Smooth muscle cell (in vitro differentiated cells): ENCODE measurements around the gene RAB40B. TPM values are rescaled to one million over a fixed set of nuclear protein-coding genes. Genes with fewer than 3 reads are reported as not detected.

Source experiments
- DNase-seq: peaks from one replicate; lab custom pipeline; 2025; ENCODE audit not compliant: unreplicated experiment; lab: John Stamatoyannopoulos, UW
- H2AFZ ChIP-seq: fragments of 200-600 bp; sonication (generic); 2 replicates; pipeline ENCODE4 v1.6.0; 2016; ENCODE audit warnings: antibody characterized with exemption, low read depth, mild to moderate bottlenecking
- H3F3A ChIP-seq: fragments of 200-600 bp; sonication (generic); 2 replicates; pipeline ENCODE4 v1.6.0; 2017; ENCODE audit warnings: antibody characterized with exemption, low read depth
- H3K27ac ChIP-seq: fragments of 200-600 bp; sonication (generic); 2 replicates; pipeline ENCODE4 v1.5.1; 2016; ENCODE audit warnings: low read depth, mild to moderate bottlenecking
- H3K27me3 ChIP-seq: fragments of 200-600 bp; sonication (generic); 2 replicates; pipeline ENCODE4 v1.6.1; 2016; ENCODE audit warnings: low read depth, mild to moderate bottlenecking
- H3K36me3 ChIP-seq: fragments of 200-600 bp; sonication (generic); 2 replicates; pipeline ENCODE4 v1.5.1; 2016; ENCODE audit warnings: low read depth
- H3K4me1 ChIP-seq: fragments of 200-600 bp; sonication (generic); 2 replicates; pipeline ENCODE4 v1.5.1; 2016; ENCODE audit warnings: low read depth
- H3K4me2 ChIP-seq: fragments of 200-600 bp; sonication (generic); 2 replicates; pipeline ENCODE4 v1.6.0; 2016; ENCODE audit warnings: mild to moderate bottlenecking
- H3K4me3 ChIP-seq: fragments of 200-600 bp; sonication (generic); 2 replicates; pipeline ENCODE4 v1.5.1; 2016; ENCODE audit warnings: mild to moderate bottlenecking
- H3K79me2 ChIP-seq: fragments of 200-600 bp; sonication (generic); 2 replicates; pipeline ENCODE4 v1.6.0; 2016; ENCODE audit warnings: low read depth, mild to moderate bottlenecking
- H3K9ac ChIP-seq: fragments of 200-600 bp; sonication (generic); 2 replicates; pipeline ENCODE4 v1.6.0; 2016; ENCODE audit warnings: low read depth
- H3K9me3 ChIP-seq: fragments of 200-600 bp; sonication (generic); replicated peaks from 2 replicates; pipeline ENCODE4 v1.5.1; 2016; ENCODE audit warnings: low read depth
- H4K20me1 ChIP-seq: fragments of 200-600 bp; sonication (generic); 2 replicates; pipeline ENCODE4 v1.6.0; 2016; ENCODE audit warnings: low read depth
- CTCF ChIP-seq: fragments of 200-600 bp; sonication (generic); IDR thresholded peaks from 2 replicates; pipeline ENCODE4 v1.5.1; 2017; ENCODE audit warnings: borderline replicate concordance, mild to moderate bottlenecking, antibody characterized with exemption; ENCODE audit not compliant: insufficient read depth, poor library complexity, severe bottlenecking
- WGBS: methylation state at CpG from one replicate; pipeline ENCODE4 v1.1.7; 2016; ENCODE audit warnings: low lambda C conversion rate; 5-methylcytosine and 5-hydroxymethylcytosine counted together
- polyA plus RNA-seq: library from polyadenylated mRNA; unstranded; fragments of >200 nt; fragmentation: Nextera tagmentation; extraction: Ambion mirVana; gene quantifications from 2 replicates; pipeline ENCODE4 v1.2.1, GENCODE V29; 2016
- total RNA-seq: library from RNA; depleted of rRNA; stranded (reverse); fragments of >200 nt; gene quantifications from 2 replicates; pipeline ENCODE4 v1.2.3, GENCODE V29; 2014

The RAB40B gene
- total and polyA plus RNA-seq, 2 experiments from 2014 or later, result 12.0 to 16.0 TPM

GRCh38 chr17:82645516-82645915 is 53.0 kb downstream of the RAB40B start:
- H2AFZ ChIP-seq, result no peak overlapping the region
- H3K27me3 ChIP-seq, result no peaks in the 10 kb centered on the region
- H4K20me1 ChIP-seq, result peaks cover 74% of the 10 kb centered on the region
- H3K79me2 ChIP-seq, result peaks cover 75% of the 10 kb centered on the region
- no peak overlapping the region for H3K9ac ChIP-seq
- no peak overlapping the region for H3K4me3 ChIP-seq
- WGBS, result 100% methylated on average over 4 of the region's 4 CpGs
- DNase-seq, result no peak
- H3K9me3 ChIP-seq, result no peaks in the 10 kb centered on the region
- no peak overlapping the region for H3K4me2 ChIP-seq
- H3K27ac ChIP-seq, result no peak overlapping the region
- no peaks in the 10 kb centered on the region for H3F3A ChIP-seq
- TF ChIP-seq CTCF, result no peak
- H3K36me3 ChIP-seq, result no peaks in the 10 kb centered on the region
- peaks cover 5% of the 10 kb centered on the region for H3K4me1 ChIP-seq

- no peaks in the 10 kb centered on the region for H3K27me3 ChIP-seq
- no peak for TF ChIP-seq CTCF
- H3K36me3 ChIP-seq, result no peaks in the 10 kb centered on the region
- peaks cover 88% of the 10 kb centered on the region for H4K20me1 ChIP-seq
- DNase-seq, result no peak
- no peak overlapping the region for H3K4me3 ChIP-seq
- 94% methylated on average over 5 of the region's 5 CpGs for WGBS
- no peaks in the 10 kb centered on the region for H3K9me3 ChIP-seq
- H3F3A ChIP-seq, result no peaks in the 10 kb centered on the region
- no peak overlapping the region for H3K27ac ChIP-seq
- no peak overlapping the region for H3K9ac ChIP-seq
- peaks cover 89% of the 10 kb centered on the region for H3K79me2 ChIP-seq
- H3K4me1 ChIP-seq, result peaks cover 5% of the 10 kb centered on the region
- no peak overlapping the region for H2AFZ ChIP-seq
- H3K4me2 ChIP-seq, result no peak overlapping the region
Measured at GRCh38 chr17:82644148-82644547, 54.4 kb downstream of the RAB40B start.

- Histone ChIP-seq H3K36me3 (no peaks in the 10 kb centered on the region), H3F3A (peaks cover 5% of the 10 kb centered on the region), H3K4me1 (peaks cover 5% of the 10 kb centered on the region), H3K9me3 (no peaks in the 10 kb centered on the region), H3K4me3 (no peak overlapping the region), H2AFZ (no peak overlapping the region), H3K27me3 (no peaks in the 10 kb centered on the region), H3K4me2 (no peak overlapping the region), H3K9ac (no peak overlapping the region), H3K27ac (no peak overlapping the region), H4K20me1 (peaks cover 98% of the 10 kb centered on the region), H3K79me2 (peaks cover 98% of the 10 kb centered on the region)
- no peak for TF ChIP-seq CTCF
- no peak for DNase-seq
- 96% methylated on average over 14 of the region's 14 CpGs for WGBS
Measured at GRCh38 chr17:82642022-82642421, 56.5 kb downstream of the RAB40B start.

GRCh38 chr17:82640036-82640435 is 58.5 kb downstream of the RAB40B start:
- Histone ChIP-seq H3K9ac (no peak overlapping the region), H3K4me3 (no peak overlapping the region), H3K27me3 (no peaks in the 10 kb centered on the region), H3K4me2 (no peak overlapping the region), H3K27ac (no peak overlapping the region), H3F3A (peaks cover 5% of the 10 kb centered on the region), H2AFZ (no peak overlapping the region), H3K9me3 (no peaks in the 10 kb centered on the region), H3K79me2 (peaks cover 98% of the 10 kb centered on the region), H4K20me1 (peaks cover 98% of the 10 kb centered on the region), H3K36me3 (no peaks in the 10 kb centered on the region), H3K4me1 (no peaks in the 10 kb centered on the region)
- no peak for TF ChIP-seq CTCF
- DNase-seq, result no peak
- 98% methylated on average over 4 of the region's 5 CpGs for WGBS
